ENCODE results near the gene SLC25A18. TPM values are rescaled to one million over a fixed set of nuclear protein-coding genes. Genes with fewer than 3 reads are reported as not detected.
"Not testable (repeated sequence)": the region's sequence is repeated elsewhere in the genome, so short reads cannot be mapped to it uniquely, and the experiment has no call there.

SLC25A18 gene
- total and polyA plus RNA-seq, 2 donors = 3.7 TPM; not detected in 1

DNA sequence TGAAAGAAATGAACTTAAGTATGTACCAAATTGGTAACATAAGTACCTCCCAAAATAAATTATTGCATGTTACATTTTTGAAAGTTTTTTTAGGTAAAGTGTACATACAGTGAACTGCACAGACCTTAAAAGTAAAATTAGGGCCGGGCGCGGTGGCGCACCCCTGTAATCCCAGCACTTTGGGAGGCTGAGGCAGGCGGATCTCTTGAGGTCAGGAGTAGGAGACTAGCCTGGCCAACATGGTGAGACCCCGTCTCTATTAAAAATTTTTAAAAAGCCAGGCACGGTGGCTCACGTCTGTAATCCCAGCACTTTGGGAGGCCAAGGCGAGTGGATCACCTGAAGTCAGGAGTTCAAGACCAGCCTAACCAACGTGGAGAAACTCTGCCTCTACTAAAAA lies 73.6 kb downstream of the SLC25A18 start:
- DNase-seq (ENCODE audit: extremely low spot score); H3K36me3 ChIP-seq (ENCODE audit: insufficient read depth); H3K4me3 ChIP-seq (ENCODE audit: low read depth, low read length); H3K27ac ChIP-seq (ENCODE audit: low read depth); H3K4me1 ChIP-seq (ENCODE audit: insufficient read depth): not testable (repeated sequence)
- WGBS = 85% methylated on average over 10 of the region's 10 CpGs

DNA sequence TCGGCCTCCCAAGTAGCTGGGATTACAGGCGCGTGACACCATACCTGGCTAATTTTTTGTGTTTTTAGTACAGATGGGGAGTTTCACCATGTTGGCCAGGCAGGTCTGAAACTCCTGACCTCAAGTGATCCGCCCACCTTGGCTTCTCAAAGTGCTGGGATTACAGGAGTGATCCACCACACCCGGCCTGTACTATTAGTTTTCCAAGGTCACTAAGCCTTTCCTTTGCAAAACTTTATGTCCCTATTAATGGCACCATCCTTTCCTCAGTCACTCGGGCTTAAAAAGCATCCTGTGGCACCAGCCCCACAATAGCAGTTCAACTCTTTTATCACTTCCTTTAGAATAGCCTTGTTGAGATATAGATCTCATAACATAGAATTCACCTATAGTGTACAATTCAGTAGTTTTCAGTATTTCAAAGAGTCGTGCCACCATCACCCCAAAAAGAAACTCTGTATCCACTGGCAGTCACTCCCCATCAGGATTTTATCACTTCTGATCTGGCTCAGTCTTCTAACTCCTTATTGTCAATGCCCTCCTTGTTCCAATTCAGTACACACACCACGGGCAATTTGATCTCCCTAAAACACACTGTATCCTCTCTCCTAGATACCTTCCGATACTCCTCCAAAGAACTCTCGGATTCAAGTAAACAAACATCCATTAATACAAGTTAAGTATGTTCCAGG lies 74.3 kb downstream of the SLC25A18 start:
- WGBS = 46% methylated on average over 10 of the region's 10 CpGs
- no peaks in the 10 kb centered on the region for H3K36me3 ChIP-seq (ENCODE audit: insufficient read depth)
- no peak for DNase-seq (ENCODE audit: extremely low spot score)
- peak overlapping the region; percentile 97 for H3K27ac ChIP-seq (ENCODE audit: low read depth)
- H3K4me3 ChIP-seq (ENCODE audit: low read depth, low read length) = peak overlapping the region; percentile 65
- H3K4me1 ChIP-seq (ENCODE audit: insufficient read depth) = peaks cover 2% of the 10 kb centered on the region

DNA sequence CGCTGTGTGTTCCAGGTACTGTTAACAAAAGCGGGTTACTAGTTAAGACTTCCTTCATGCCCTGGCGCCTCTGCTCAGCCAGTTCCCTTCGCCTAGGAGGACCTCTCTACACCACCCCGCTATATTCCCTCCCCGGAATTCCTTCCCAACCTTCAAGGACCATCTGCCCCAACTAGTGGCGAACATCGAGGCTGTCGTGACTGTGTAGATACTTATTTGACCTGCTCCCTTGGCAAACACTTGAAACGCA lies 74.8 kb downstream of the SLC25A18 start:
- Histone ChIP-seq H3K4me3 (ENCODE audit: low read depth, low read length) (peak overlapping the region; percentile 65), H3K36me3 (ENCODE audit: insufficient read depth) (no peaks in the 10 kb centered on the region), H3K27ac (ENCODE audit: low read depth) (peak overlapping the region; percentile 97), H3K4me1 (ENCODE audit: insufficient read depth) (peaks cover 2% of the 10 kb centered on the region)
- WGBS = under 1% methylated on average over 10 of the region's 10 CpGs
- no peak for DNase-seq (ENCODE audit: extremely low spot score)

DNA sequence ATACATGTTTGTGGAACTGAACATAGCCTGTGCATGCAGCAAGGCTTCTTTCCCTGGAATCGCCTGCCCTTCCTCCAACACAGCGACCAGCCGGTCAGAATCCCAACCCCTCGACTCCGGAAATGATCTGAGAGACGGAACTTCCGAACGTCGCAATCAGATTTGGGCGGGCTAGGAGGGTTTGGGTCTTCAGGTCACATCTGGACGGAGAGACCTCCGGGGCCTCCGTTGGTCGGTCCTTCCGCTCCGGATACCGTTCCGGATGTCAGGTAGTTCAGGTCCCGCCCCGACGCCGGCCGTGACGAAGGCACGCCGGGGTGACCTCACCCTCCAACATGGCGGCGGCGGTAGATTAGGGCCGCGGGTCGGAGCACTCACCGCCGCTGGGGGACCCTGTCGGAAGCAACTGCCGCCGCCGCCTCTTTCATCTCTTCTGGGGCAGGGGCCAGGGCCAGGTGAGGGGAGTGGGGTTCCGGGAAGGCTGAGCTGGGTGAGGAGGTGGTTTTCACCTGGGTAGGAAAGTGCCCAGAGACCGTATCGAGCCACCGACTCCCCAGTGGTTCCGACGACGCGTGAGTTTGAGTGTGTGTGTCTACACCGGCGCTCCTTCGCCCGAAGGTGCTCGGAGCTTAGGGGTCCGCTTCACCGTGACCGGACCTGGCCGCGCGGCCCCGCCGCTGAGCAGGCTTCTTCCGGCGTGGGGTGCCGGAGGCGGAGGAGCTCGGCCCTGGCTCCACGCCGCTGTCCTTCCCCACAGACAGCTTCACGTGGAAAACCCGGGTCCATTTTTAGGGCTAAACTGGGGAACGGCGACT lies 75.3 kb downstream of the SLC25A18 start, which contains the start of gene BCL2L13:
BCL2L13 (plus strand) TSS at position 326 of the 815 bp plus-strand sequence. CDS start 16,955 bp downstream, outside the sequence.
- peak within 1 kb of the TSS; percentile 97 for H3K27ac ChIP-seq (ENCODE audit: low read depth)
- H3K36me3 ChIP-seq (ENCODE audit: insufficient read depth) = no peaks in the 10 kb centered on the region
- peak; percentile 85 for DNase-seq (ENCODE audit: extremely low spot score)
- peak within 1 kb of the TSS; percentile 65 for H3K4me3 ChIP-seq (ENCODE audit: low read depth, low read length)
- WGBS = under 1% methylated on average over 70 of the region's 70 CpGs
- H3K4me1 ChIP-seq (ENCODE audit: insufficient read depth) = peaks cover 2% of the 10 kb centered on the region

DNA sequence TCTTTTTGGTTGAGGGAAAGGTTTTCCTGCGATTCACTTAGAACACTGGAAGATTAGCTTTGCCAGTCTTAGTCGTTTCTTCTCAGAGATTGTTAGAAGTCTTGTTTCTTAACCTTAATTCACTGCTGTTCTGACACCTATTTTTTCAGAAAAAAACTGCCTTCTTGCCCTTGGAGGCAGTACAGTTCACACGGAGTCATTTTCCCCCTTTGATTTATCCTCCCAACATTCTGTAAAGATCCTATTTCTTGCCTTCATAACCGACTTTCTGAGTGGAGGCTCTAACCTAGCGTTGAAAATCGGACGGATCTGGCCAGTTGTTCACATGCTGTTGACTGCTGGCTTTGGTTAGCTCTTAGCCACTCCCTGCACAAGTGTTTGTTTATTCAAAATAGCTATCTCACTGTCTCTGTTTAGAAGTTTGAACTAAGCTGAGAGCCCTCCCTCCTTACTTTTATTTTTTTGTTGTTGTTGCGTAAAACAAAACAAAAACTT lies 76.0 kb downstream of the SLC25A18 start:
- Histone ChIP-seq H3K27ac (ENCODE audit: low read depth) (peak overlapping the region; percentile 97), H3K4me1 (ENCODE audit: insufficient read depth) (peaks cover 2% of the 10 kb centered on the region), H3K4me3 (ENCODE audit: low read depth, low read length) (peak overlapping the region; percentile 65), H3K36me3 (ENCODE audit: insufficient read depth) (no peaks in the 10 kb centered on the region)
- peak; percentile 36 for DNase-seq (ENCODE audit: extremely low spot score)
- 3% methylated on average over 8 of the region's 8 CpGs for WGBS

Other genes with a start within 250 kb of the SLC25A18 start
- 2.4 TPM for gene CECR2, start 194.0 kb upstream of the SLC25A18 start, total RNA-seq
- 0.51 TPM for gene CECR2, start 194.0 kb upstream of the SLC25A18 start, polyA plus RNA-seq
- 114 TPM for gene ATP6V1E1, start 65.3 kb downstream of the SLC25A18 start, total RNA-seq
- gene ATP6V1E1, start 65.3 kb downstream of the SLC25A18 start, polyA plus RNA-seq = 199 TPM
- gene BCL2L13, start 75.3 kb downstream of the SLC25A18 start, total RNA-seq = 40.1 TPM
- gene BCL2L13, start 75.3 kb downstream of the SLC25A18 start, polyA plus RNA-seq = 35.0 TPM
- 19.7 TPM for gene BID, start 211.0 kb downstream of the SLC25A18 start, total RNA-seq
- gene BID, start 211.0 kb downstream of the SLC25A18 start, polyA plus RNA-seq = 32.5 TPM

Measured in urinary bladder (tissue), 4 donors.